K562 (cell line): Measurements from ENCODE around the gene FGF21. TPM values are rescaled to one million over a fixed set of nuclear protein-coding genes. Genes with fewer than 3 reads are reported as not detected.

ENCODE experiments used
- CBFA2T3 ChIP-seq: fragments of 450-650 bp; IDR thresholded peaks from 2 replicates; pipeline ENCODE4 v1.6.1; 2017
- CBX5 ChIP-seq: IDR thresholded peaks from 2 replicates; pipeline ENCODE4 v1.6.1; 2014; ENCODE audit warnings: low read depth, borderline replicate concordance
- CCAR2 ChIP-seq: fragments of 200-400 bp; formaldehyde crosslinking; IDR thresholded peaks from 2 replicates; pipeline ENCODE4 v1.6.1; 2017; ENCODE audit warnings: mild to moderate bottlenecking, low read depth, low read length
- CHCHD3 ChIP-seq: fragments of 250-450 bp; sonication (Bioruptor Pico); IDR thresholded peaks from 2 replicates; pipeline ENCODE4 v2.1.2; 2022; ENCODE audit warnings: mild to moderate bottlenecking
- E2F8 ChIP-seq: fragments of 450-650 bp; IDR thresholded peaks from 2 replicates; pipeline ENCODE4 v1.7.1; 2018; ENCODE audit warnings: mild to moderate bottlenecking, low read depth; ENCODE audit not compliant: partially characterized antibody
- EHMT2 ChIP-seq: fragments of 450-650 bp; IDR thresholded peaks from 2 replicates; pipeline ENCODE4 v1.6.1; 2018; ENCODE audit warnings: antibody characterized with exemption
- HCFC1 ChIP-seq: IDR thresholded peaks from 2 replicates; pipeline ENCODE4 v1.6.1; 2012; ENCODE audit warnings: low read depth, low read length, improper control_type of control experiment
- KAT8 ChIP-seq: fragments of 450-650 bp; IDR thresholded peaks from 2 replicates; pipeline ENCODE4 v1.6.1; 2016; ENCODE audit warnings: low read depth, mild to moderate bottlenecking
- LCOR ChIP-seq: sonication (generic); formaldehyde crosslinking; IDR thresholded peaks from 2 replicates; pipeline ENCODE4 v1.8.0; 2022; ENCODE audit warnings: mild to moderate bottlenecking, missing genetic modification reagents
- MCM2 ChIP-seq: fragments of 450-650 bp; IDR thresholded peaks from 2 replicates; pipeline ENCODE4 v1.6.1; 2017; ENCODE audit warnings: low read depth, mild to moderate bottlenecking
- MEF2A ChIP-seq: IDR thresholded peaks from 2 replicates; pipeline ENCODE4 v1.6.1; 2011; ENCODE audit warnings: low read depth, mild to moderate bottlenecking, low read length, moderate library complexity; ENCODE audit not compliant: control insufficient read depth
- MLX ChIP-seq, 2 experiments: fragments of 450-650 bp in 1 of 2; sonication (generic) in 1 of 2; formaldehyde crosslinking; conservative IDR thresholded peaks; 2 replicates each; pipeline versions ENCODE4 v1.4.0 to v1.8.1; 2020 to 2022; ENCODE audit warnings: mild to moderate bottlenecking in 1 of 2, missing genetic modification reagents in 1 of 2
- NFE2L1 ChIP-seq: fragments of 450-650 bp; IDR thresholded peaks from 2 replicates; pipeline ENCODE4 v1.6.1; 2016; ENCODE audit warnings: missing genetic modification characterization, low read depth, mild to moderate bottlenecking, missing compliant biosample characterization, moderate library complexity, borderline replicate concordance
- PKNOX1 ChIP-seq: fragments of 450-650 bp; IDR thresholded peaks from 2 replicates; pipeline ENCODE4 v1.6.1; 2016
- SMARCE1 ChIP-seq: fragments of 450-650 bp; IDR thresholded peaks from 2 replicates; pipeline ENCODE4 v1.7.1; 2016; ENCODE audit warnings: mild to moderate bottlenecking
- SREBF1 ChIP-seq: fragments of 150-350 bp; IDR thresholded peaks from 2 replicates; pipeline ENCODE4 v1.6.1; 2014; ENCODE audit warnings: antibody characterized with exemption, low read depth, low read length, borderline replicate concordance
- SRSF7 ChIP-seq: fragments of 200-400 bp; formaldehyde crosslinking; optimal IDR thresholded peaks from 2 replicates; pipeline ENCODE3; 2017; ENCODE audit warnings: mild to moderate bottlenecking, low read depth, low read length
- TARDBP ChIP-seq: fragments of 450-650 bp; IDR thresholded peaks from 2 replicates; pipeline ENCODE4 v1.6.1; 2016
- TCF3 ChIP-seq: sonication (generic); formaldehyde crosslinking; IDR thresholded peaks from 2 replicates; pipeline ENCODE4 v1.4.0; 2020; ENCODE audit warnings: mild to moderate bottlenecking, missing genetic modification reagents
- TFAM ChIP-seq: fragments of 250-450 bp; sonication (Bioruptor Pico); conservative IDR thresholded peaks from 2 replicates; pipeline ENCODE4 v1.5.0; 2021; ENCODE audit warnings: mild to moderate bottlenecking, moderate library complexity
- THRA ChIP-seq: fragments of 450-650 bp; IDR thresholded peaks from 2 replicates; pipeline ENCODE4 v1.6.1; 2017; ENCODE audit warnings: mild to moderate bottlenecking, moderate library complexity
- USF2 ChIP-seq: sonication (generic); formaldehyde crosslinking; IDR thresholded peaks from 2 replicates; pipeline ENCODE4 v1.5.0; 2020; ENCODE audit warnings: missing genetic modification reagents
- ZC3H8 ChIP-seq: fragments of 450-650 bp; IDR thresholded peaks from 2 replicates; pipeline ENCODE4 v1.6.1; 2017
- ZFP36 ChIP-seq: fragments of 150-350 bp; IDR thresholded peaks from 2 replicates; pipeline ENCODE4 v1.6.1; 2018; ENCODE audit warnings: low read length, low read depth; ENCODE audit not compliant: partially characterized antibody
- ZNF707 ChIP-seq: fragments of 250-450 bp; sonication (Bioruptor Pico); conservative IDR thresholded peaks from 2 replicates; pipeline ENCODE4 v1.8.0; 2022; ENCODE audit warnings: inconsistent platforms, mild to moderate bottlenecking, moderate library complexity
- polyA plus RNA-seq, 8 experiments: library from polyadenylated mRNA; depleted of rRNA in 4 of 8; stranded (reverse) in 5 of 8; unstranded in 3 of 8; fragments of >200 nt; fragmentation: Nextera tagmentation in 2 of 8; fragmentation: Illumina TruSeq in 1 of 8; extraction: Ambion mirVana in 2 of 8; extraction: Trizol in 1 of 8; gene quantifications; 2 replicates each; pipeline versions ENCODE4 v1.2.1 to v1.2.3, GENCODE V29; 2011 to 2014; ENCODE audit warnings: inconsistent platforms in 1 of 8, missing spikeins in 1 of 8
- total RNA-seq, 7 experiments: library from RNA; depleted of rRNA in 6 of 7; stranded (reverse); fragments of >200 nt in 6 of 7; fragmentation: Illumina TruSeq in 2 of 7; extraction: Trizol in 2 of 7; gene quantifications; 2 replicates each; pipeline versions ENCODE4 v1.2.1 to v1.2.3, GENCODE V29; 2011 to 2021; ENCODE audit warnings: low replicate concordance in 1 of 7

Gene FGF21
- total and polyA plus RNA-seq, 9 of the 15 experiments (the other 6 are each of a cell fraction or from before 2014, with no cell fraction given) = 0.04 to 0.77 (median 0.09) TPM; not detected in 6

GRCh38 chr19:48795055-48795684, 39.8 kb downstream of the FGF21 start (continued):
- TF ChIP-seq PKNOX1 (no peak), ZC3H8 (no peak), TCF3 (CRISPR knock-in tag) (peak; percentile 43), EHMT2 (no peak), LCOR (CRISPR knock-in tag) (peak; percentile 32; the same call in 1 of the 2 replicates), THRA (no peak), NFE2L1 (tag) (no peak), CBX5 (no peak), E2F8 (peak; percentile 60), ZFP36 (no peak), CBFA2T3 (no peak), KAT8 (no peak), SRSF7 (no peak), TARDBP (peak; percentile 88), HCFC1 (peak; percentile 100), TFAM (no peak), CCAR2 (no peak), SREBF1 (no peak; the same call in 1 of the 2 replicates), SMARCE1 (0 out of 2 replicates have a peak, but pooled peaks have one; percentile 13), USF2 (CRISPR knock-in tag) (no peak), MCM2 (no peak), CHCHD3 (no peak), MEF2A (no peak), ZNF707 (no peak), MLX (CRISPR knock-in tag; conservative IDR thresholded peaks at IDR 0.05) (no peak)
